GM12878 (cell line): ENCODE results near the gene SLC12A3. TPM values are rescaled to one million over a fixed set of nuclear protein-coding genes. Genes with fewer than 3 reads are reported as not detected.

Experiments used
- ATF7 ChIP-seq: fragments of 450-650 bp; IDR thresholded peaks from 2 replicates; pipeline ENCODE4 v1.6.1; 2016; ENCODE audit warnings: low read depth, mild to moderate bottlenecking
- BRCA1 ChIP-seq: IDR thresholded peaks from 2 replicates; pipeline ENCODE4 v1.6.1; 2011; ENCODE audit warnings: low read depth, low read length, improper control_type of control experiment
- CHD1 ChIP-seq: IDR thresholded peaks from 2 replicates; pipeline ENCODE4 v1.6.1; 2012; ENCODE audit warnings: low read depth, low read length, improper control_type of control experiment
- EP300 ChIP-seq, 2 experiments: fragments of 150-350 bp in 1 of 2; IDR thresholded peaks; 2 replicates each; pipeline ENCODE4 v1.6.1; 2011 to 2012; ENCODE audit warnings: low read depth in 2 of 2, low read length in 2 of 2, borderline replicate concordance in 1 of 2, improper control_type of control experiment in 1 of 2, inconsistent platforms in 1 of 2; ENCODE audit not compliant: control insufficient read depth in 1 of 2
- FOXM1 ChIP-seq: IDR thresholded peaks from 2 replicates; pipeline ENCODE4 v1.6.1; 2012; ENCODE audit warnings: low read depth, mild to moderate bottlenecking, inconsistent platforms, low read length, moderate library complexity
- GATAD2B ChIP-seq: fragments of 450-650 bp; conservative IDR thresholded peaks from 2 replicates; pipeline ENCODE4 v1.6.1; 2017; ENCODE audit warnings: low read depth, mild to moderate bottlenecking, moderate library complexity
- IKZF2 ChIP-seq, 2 experiments: fragments of 450-650 bp; IDR thresholded peaks; 2 replicates each; pipeline ENCODE4 v1.6.1; 2017; ENCODE audit warnings: mild to moderate bottlenecking in 2 of 2, moderate library complexity in 2 of 2
- KLF5 ChIP-seq: fragments of 450-650 bp; IDR thresholded peaks from 2 replicates; pipeline ENCODE4 v1.6.1; 2014; ENCODE audit warnings: mild to moderate bottlenecking; ENCODE audit not compliant: partially characterized antibody
- MEF2B ChIP-seq: fragments of 450-650 bp; IDR thresholded peaks from 2 replicates; pipeline ENCODE4 v1.6.1; 2018; ENCODE audit warnings: mild to moderate bottlenecking, moderate library complexity; ENCODE audit not compliant: partially characterized antibody, poor library complexity, severe bottlenecking
- MXI1 ChIP-seq: fragments of 150-350 bp; IDR thresholded peaks from 2 replicates; pipeline ENCODE4 v1.6.1; 2011; ENCODE audit warnings: low read depth, mild to moderate bottlenecking, inconsistent platforms, low read length, improper control_type of control experiment
- NFIC ChIP-seq: IDR thresholded peaks from 2 replicates; pipeline ENCODE4 v1.6.1; 2012; ENCODE audit warnings: low read depth, mild to moderate bottlenecking, inconsistent platforms, low read length, moderate library complexity
- PAX5 ChIP-seq: IDR thresholded peaks from 2 replicates; pipeline ENCODE4 v1.6.1; 2011; ENCODE audit warnings: low read depth, low read length, borderline replicate concordance
- RAD21 ChIP-seq: IDR thresholded peaks from 2 replicates; pipeline ENCODE4 v1.6.1; 2011; ENCODE audit warnings: mild to moderate bottlenecking, low read depth, low read length, moderate library complexity; ENCODE audit not compliant: insufficient read depth
- RBBP5 ChIP-seq: fragments of 200-600 bp; sonication (generic); conservative IDR thresholded peaks from 2 replicates; pipeline ENCODE4 v1.6.1; 2016
- ZNF217 ChIP-seq: fragments of 450-650 bp; IDR thresholded peaks from 2 replicates; pipeline ENCODE4 v1.6.1; 2017; ENCODE audit warnings: antibody characterized with exemption, mild to moderate bottlenecking
- polyA plus RNA-seq, 11 experiments: library from polyadenylated mRNA; depleted of rRNA in 4 of 11; unstranded in 6 of 11; stranded (reverse) in 5 of 11; fragments of >200 nt; fragmentation: Nextera tagmentation in 4 of 11; fragmentation: Illumina TruSeq in 1 of 11; extraction: Ambion mirVana in 4 of 11; extraction: Trizol in 1 of 11; gene quantifications; 1 replicate in 1 of 11; 2 replicates in 10 of 11; pipeline versions ENCODE4 v1.2.1 to v1.2.3, GENCODE V29; 2011 to 2016; ENCODE audit warnings: inconsistent platforms in 2 of 11, missing spikeins in 2 of 11, low read depth in 1 of 11
- total RNA-seq, 4 experiments: library from RNA; depleted of rRNA in 3 of 4; stranded (reverse); fragments of >200 nt in 3 of 4; fragmentation: Illumina TruSeq in 1 of 4; extraction: Trizol in 1 of 4; gene quantifications; 2 replicates each; pipeline versions ENCODE4 v1.2.1 to v1.2.3, GENCODE V29; 2013 to 2021
- TF ChIP-seq, protein P1 (sequence below): fragments of 450-650 bp; IDR thresholded peaks from 2 replicates; pipeline ENCODE4 v1.6.1; 2017; ENCODE audit warnings: low read depth, mild to moderate bottlenecking, moderate library complexity
- TF ChIP-seq, protein P2 (sequence below), 3 experiments: IDR thresholded peaks in 2 of 3; conservative IDR thresholded peaks in 1 of 3; 2 replicates each; pipeline ENCODE4 v1.5.1; 2011; ENCODE audit warnings: low read depth in 3 of 3, low read length in 3 of 3, mild to moderate bottlenecking in 3 of 3, control low read depth in 2 of 3, moderate library complexity in 2 of 3, inconsistent platforms in 1 of 3, mixed read lengths in 1 of 3; ENCODE audit not compliant: control insufficient read depth in 2 of 3, insufficient read depth in 1 of 3; ENCODE audit errors: extremely low read depth in 1 of 3
- TF ChIP-seq, protein P3 (sequence below): IDR thresholded peaks from 2 replicates; pipeline ENCODE4 v1.6.1; 2012; ENCODE audit warnings: low read depth, low read length, improper control_type of control experiment
- TF ChIP-seq, protein P4 (sequence below): IDR thresholded peaks from 2 replicates; pipeline ENCODE4 v1.6.1; 2011; ENCODE audit warnings: mild to moderate bottlenecking, low read depth, low read length, moderate library complexity; ENCODE audit not compliant: insufficient replicate concordance
- TF ChIP-seq, protein P5 (sequence below): fragments of 450-650 bp; IDR thresholded peaks from 2 replicates; pipeline ENCODE4 v1.6.1; 2017; ENCODE audit warnings: mild to moderate bottlenecking, moderate library complexity

SLC12A3 gene
- total and polyA plus RNA-seq, 10 of the 15 experiments (the other 5 are each of a cell fraction or from before 2014, with no cell fraction given), result 0.05 to 6.3 (median 3.1) TPM

DNA sequence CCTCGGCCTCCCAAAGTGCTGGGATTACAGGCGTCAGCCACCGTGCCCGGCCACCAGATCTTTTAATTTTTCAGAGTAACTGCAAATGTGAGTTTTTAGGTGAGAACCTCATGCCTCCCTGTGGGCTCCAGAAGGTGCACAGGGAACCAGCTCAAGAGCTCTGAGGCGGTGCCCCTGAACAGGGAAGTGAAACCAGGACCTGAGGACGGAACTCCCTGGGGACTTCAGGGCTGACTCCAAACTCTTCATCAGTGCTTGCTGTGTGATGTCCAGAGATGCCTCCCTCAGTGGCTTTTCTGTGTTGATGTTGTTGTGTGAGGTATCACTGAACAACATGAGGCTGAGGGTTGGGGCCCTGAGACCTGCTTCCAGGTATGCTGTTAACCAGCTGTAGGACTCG is 23.8 kb downstream of the SLC12A3 start (continued):
- TF ChIP-seq, protein P1, sequence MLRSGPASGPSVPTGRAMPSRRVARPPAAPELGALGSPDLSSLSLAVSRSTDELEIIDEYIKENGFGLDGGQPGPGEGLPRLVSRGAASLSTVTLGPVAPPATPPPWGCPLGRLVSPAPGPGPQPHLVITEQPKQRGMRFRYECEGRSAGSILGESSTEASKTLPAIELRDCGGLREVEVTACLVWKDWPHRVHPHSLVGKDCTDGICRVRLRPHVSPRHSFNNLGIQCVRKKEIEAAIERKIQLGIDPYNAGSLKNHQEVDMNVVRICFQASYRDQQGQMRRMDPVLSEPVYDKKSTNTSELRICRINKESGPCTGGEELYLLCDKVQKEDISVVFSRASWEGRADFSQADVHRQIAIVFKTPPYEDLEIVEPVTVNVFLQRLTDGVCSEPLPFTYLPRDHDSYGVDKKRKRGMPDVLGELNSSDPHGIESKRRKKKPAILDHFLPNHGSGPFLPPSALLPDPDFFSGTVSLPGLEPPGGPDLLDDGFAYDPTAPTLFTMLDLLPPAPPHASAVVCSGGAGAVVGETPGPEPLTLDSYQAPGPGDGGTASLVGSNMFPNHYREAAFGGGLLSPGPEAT, result peak; percentile 73; the same call in 1 of the 2 replicates
- TF ChIP-seq BRCA1 (no peak), MXI1 (no peak), GATAD2B (peak; percentile 74; the same call in 1 of the 2 replicates), NFIC (peak; percentile 53; the same call in 1 of the 2 replicates), RBBP5 (no peak), RAD21 (0 out of 2 replicates have a peak, but pooled peaks have one; percentile 37), FOXM1 (no peak), MEF2B (peak; percentile 97), CHD1 (no peak), IKZF2 (IDR thresholded peaks at IDR 0.05) (peak; percentile 93 to 95), EP300 (IDR thresholded peaks at IDR 0.05; ENCODE audit: borderline replicate concordance in 1 of 2, control insufficient read depth in 1 of 2, low read depth in 2 of 2, low read length in 2 of 2) (peak in 1 of 2 experiments; percentile 57; a peak in 1 of 4 replicates), ATF7 (no peak), KLF5 (no peak), ZNF217 (no peak), PAX5 (0 out of 2 replicates have a peak, but pooled peaks have one; percentile 38)
- TF ChIP-seq, protein P2, sequence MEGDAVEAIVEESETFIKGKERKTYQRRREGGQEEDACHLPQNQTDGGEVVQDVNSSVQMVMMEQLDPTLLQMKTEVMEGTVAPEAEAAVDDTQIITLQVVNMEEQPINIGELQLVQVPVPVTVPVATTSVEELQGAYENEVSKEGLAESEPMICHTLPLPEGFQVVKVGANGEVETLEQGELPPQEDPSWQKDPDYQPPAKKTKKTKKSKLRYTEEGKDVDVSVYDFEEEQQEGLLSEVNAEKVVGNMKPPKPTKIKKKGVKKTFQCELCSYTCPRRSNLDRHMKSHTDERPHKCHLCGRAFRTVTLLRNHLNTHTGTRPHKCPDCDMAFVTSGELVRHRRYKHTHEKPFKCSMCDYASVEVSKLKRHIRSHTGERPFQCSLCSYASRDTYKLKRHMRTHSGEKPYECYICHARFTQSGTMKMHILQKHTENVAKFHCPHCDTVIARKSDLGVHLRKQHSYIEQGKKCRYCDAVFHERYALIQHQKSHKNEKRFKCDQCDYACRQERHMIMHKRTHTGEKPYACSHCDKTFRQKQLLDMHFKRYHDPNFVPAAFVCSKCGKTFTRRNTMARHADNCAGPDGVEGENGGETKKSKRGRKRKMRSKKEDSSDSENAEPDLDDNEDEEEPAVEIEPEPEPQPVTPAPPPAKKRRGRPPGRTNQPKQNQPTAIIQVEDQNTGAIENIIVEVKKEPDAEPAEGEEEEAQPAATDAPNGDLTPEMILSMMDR (IDR thresholded peaks at IDR 0.05 in 2 of 3, conservative IDR thresholded peaks at IDR 0.05 in 1 of 3; ENCODE audit: control insufficient read depth in 2 of 3, extremely low read depth in 1 of 3, insufficient read depth in 1 of 3, low read depth in 3 of 3, low read length in 3 of 3), result peak in 2 of 3 experiments; percentile 15 to 27; a peak in 2 of 6 replicates
- TF ChIP-seq, protein P3, sequence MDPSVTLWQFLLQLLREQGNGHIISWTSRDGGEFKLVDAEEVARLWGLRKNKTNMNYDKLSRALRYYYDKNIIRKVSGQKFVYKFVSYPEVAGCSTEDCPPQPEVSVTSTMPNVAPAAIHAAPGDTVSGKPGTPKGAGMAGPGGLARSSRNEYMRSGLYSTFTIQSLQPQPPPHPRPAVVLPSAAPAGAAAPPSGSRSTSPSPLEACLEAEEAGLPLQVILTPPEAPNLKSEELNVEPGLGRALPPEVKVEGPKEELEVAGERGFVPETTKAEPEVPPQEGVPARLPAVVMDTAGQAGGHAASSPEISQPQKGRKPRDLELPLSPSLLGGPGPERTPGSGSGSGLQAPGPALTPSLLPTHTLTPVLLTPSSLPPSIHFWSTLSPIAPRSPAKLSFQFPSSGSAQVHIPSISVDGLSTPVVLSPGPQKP, result no peak
- TF ChIP-seq, protein P4, sequence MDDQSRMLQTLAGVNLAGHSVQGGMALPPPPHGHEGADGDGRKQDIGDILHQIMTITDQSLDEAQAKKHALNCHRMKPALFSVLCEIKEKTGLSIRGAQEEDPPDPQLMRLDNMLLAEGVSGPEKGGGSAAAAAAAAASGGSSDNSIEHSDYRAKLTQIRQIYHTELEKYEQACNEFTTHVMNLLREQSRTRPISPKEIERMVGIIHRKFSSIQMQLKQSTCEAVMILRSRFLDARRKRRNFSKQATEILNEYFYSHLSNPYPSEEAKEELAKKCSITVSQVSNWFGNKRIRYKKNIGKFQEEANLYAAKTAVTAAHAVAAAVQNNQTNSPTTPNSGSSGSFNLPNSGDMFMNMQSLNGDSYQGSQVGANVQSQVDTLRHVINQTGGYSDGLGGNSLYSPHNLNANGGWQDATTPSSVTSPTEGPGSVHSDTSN, result no peak
- TF ChIP-seq, protein P5, sequence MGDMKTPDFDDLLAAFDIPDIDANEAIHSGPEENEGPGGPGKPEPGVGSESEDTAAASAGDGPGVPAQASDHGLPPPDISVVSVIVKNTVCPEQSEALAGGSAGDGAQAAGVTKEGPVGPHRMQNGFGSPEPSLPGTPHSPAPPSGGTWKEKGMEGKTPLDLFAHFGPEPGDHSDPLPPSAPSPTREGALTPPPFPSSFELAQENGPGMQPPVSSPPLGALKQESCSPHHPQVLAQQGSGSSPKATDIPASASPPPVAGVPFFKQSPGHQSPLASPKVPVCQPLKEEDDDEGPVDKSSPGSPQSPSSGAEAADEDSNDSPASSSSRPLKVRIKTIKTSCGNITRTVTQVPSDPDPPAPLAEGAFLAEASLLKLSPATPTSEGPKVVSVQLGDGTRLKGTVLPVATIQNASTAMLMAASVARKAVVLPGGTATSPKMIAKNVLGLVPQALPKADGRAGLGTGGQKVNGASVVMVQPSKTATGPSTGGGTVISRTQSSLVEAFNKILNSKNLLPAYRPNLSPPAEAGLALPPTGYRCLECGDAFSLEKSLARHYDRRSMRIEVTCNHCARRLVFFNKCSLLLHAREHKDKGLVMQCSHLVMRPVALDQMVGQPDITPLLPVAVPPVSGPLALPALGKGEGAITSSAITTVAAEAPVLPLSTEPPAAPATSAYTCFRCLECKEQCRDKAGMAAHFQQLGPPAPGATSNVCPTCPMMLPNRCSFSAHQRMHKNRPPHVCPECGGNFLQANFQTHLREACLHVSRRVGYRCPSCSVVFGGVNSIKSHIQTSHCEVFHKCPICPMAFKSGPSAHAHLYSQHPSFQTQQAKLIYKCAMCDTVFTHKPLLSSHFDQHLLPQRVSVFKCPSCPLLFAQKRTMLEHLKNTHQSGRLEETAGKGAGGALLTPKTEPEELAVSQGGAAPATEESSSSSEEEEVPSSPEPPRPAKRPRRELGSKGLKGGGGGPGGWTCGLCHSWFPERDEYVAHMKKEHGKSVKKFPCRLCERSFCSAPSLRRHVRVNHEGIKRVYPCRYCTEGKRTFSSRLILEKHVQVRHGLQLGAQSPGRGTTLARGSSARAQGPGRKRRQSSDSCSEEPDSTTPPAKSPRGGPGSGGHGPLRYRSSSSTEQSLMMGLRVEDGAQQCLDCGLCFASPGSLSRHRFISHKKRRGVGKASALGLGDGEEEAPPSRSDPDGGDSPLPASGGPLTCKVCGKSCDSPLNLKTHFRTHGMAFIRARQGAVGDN, result no peak
